Measurements from ENCODE around the gene ISG15. TPM values are rescaled to one million over a fixed set of nuclear protein-coding genes. Genes with fewer than 3 reads are reported as not detected.
A peak's percentile ranks its signal among the peaks of the same experiment; 100 is the strongest.

Gene ISG15
- total RNA-seq, 4 donors from 2014 or later: 36.0 to 70.6 (median 40.8) TPM; not detected in 1

DNA sequence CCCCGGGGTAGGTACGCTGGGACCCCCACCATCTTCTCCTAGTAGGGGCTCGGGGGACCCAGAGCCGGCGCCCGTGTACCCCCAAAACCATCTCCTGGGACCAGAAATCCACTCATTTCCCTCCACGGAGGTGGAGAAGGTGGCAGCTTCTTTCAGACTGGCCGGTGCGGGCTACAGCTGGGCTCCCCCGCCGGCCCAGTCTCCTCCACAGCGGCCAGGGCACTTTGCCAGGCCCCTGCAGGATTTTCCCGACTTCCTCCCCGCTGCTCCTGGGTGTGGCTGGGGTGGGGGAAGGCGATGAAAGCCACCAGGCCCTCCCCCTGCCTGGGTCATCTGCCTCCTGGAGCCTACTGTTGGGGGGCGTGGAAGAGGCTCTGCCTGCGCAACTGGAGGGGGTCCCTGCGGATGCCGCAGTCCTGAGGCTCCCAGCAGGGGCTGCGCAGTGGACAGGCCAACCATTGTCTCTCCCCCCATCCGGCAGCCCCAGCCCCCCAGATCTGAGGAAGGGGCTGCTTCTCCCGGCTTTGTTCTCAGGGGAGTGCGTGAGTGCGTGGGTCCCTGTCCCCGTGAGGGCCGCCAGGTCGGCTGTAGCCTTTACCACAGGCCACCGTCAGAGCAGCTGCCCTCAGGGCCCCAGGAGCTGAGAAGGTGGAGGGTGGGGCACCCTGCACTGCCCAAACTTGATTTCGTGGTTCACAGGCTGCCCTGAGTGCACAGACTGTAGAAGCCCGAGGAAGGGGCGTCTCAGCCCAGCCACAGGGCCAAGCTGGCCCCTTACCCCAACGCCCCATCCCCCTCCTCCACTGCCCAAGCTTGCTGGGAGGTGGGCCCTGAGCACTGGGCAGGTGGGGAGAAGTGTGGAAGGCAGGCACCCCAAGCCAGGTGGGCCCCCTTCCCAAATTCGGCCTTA, 8.0 kb downstream of the ISG15 start:
- in situ Hi-C loops (cut with MboI; ENCODE audit: low pct_ligation_motif_present in 1 of 4, low pct_unique_long_range_greater_than_20kb in 1 of 4, low sequenced_read_pairs in 3 of 4) (no loop called here), intact Hi-C loops (cut with DNase I; ENCODE audit: low total_unique reads) (no loop called here)
- H3K27me3 ChIP-seq: no peaks in the 10 kb centered on the region
- H3K36me3 ChIP-seq: no peaks in the 10 kb centered on the region
- no peak for TF ChIP-seq EP300 (IDR thresholded peaks at IDR 0.05; ENCODE audit: low read depth)
- TF ChIP-seq, protein P1, sequence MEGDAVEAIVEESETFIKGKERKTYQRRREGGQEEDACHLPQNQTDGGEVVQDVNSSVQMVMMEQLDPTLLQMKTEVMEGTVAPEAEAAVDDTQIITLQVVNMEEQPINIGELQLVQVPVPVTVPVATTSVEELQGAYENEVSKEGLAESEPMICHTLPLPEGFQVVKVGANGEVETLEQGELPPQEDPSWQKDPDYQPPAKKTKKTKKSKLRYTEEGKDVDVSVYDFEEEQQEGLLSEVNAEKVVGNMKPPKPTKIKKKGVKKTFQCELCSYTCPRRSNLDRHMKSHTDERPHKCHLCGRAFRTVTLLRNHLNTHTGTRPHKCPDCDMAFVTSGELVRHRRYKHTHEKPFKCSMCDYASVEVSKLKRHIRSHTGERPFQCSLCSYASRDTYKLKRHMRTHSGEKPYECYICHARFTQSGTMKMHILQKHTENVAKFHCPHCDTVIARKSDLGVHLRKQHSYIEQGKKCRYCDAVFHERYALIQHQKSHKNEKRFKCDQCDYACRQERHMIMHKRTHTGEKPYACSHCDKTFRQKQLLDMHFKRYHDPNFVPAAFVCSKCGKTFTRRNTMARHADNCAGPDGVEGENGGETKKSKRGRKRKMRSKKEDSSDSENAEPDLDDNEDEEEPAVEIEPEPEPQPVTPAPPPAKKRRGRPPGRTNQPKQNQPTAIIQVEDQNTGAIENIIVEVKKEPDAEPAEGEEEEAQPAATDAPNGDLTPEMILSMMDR (IDR thresholded peaks at IDR 0.05): no peak
- TF ChIP-seq POLR2AphosphoS5 (IDR thresholded peaks at IDR 0.05): peak in 1 of 3 donors; percentile 19
- no peak for TF ChIP-seq POLR2A (IDR thresholded peaks at IDR 0.05)
- 21% methylated on average over 30 of the region's 33 CpGs; no CpG with 5 or more reads in 1 of the 2 donors for WGBS, 2 donors (ENCODE audit: low coverage in 1 of 2)
- peak overlapping the region in 3 of 4 donors; percentile 93 to 98 (median 93) for H3K27ac ChIP-seq
- H3K4me1 ChIP-seq: peaks cover 6 to 23% (median 20%) of the 10 kb centered on the region in 4 donors
- peak; percentile 75 for DNase-seq
- peak overlapping the region in 3 of 4 donors; percentile 57 to 78 (median 77) for H3K4me3 ChIP-seq
- H3K9me3 ChIP-seq: no peaks in the 10 kb centered on the region

DNA sequence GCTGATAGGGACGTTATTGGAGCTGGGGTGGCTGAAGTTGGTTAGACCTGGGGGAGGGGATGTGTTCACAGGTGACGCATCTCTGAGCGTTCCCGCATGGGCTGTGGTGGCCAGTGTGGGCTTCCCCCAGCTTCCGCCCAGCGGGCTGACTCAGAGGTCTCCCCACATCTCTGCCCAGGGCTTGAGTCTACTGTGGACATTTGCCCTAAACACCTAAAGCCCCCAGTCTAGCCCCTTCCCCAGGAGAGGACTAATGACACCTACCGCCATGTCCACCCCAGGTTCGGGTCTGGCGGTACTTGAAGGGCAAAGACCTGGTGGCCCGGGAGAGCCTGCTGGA, 8.6 kb downstream of the ISG15 start:
- no peak for TF ChIP-seq EP300 (IDR thresholded peaks at IDR 0.05; ENCODE audit: low read depth)
- no peak for TF ChIP-seq POLR2A (IDR thresholded peaks at IDR 0.05)
- TF ChIP-seq, protein P1 (IDR thresholded peaks at IDR 0.05): no peak
- no peak for TF ChIP-seq POLR2AphosphoS5 (IDR thresholded peaks at IDR 0.05)
- intact Hi-C loops (cut with DNase I; ENCODE audit: low total_unique reads): no loop called here
- H3K27ac ChIP-seq: no peak overlapping the region
- H3K27me3 ChIP-seq: no peaks in the 10 kb centered on the region
- DNase-seq: no peak
- in situ Hi-C loops (cut with MboI; ENCODE audit: low pct_ligation_motif_present in 1 of 4, low pct_unique_long_range_greater_than_20kb in 1 of 4, low sequenced_read_pairs in 3 of 4): no loop called here
- H3K9me3 ChIP-seq: no peaks in the 10 kb centered on the region
- no peaks in the 10 kb centered on the region for H3K36me3 ChIP-seq
- H3K4me3 ChIP-seq: no peak overlapping the region
- WGBS, 2 donors (ENCODE audit: low coverage in 1 of 2): 95 to 100% methylated on average over 3 to 10 of the region's 10 CpGs
- H3K4me1 ChIP-seq: peaks cover 6 to 23% (median 20%) of the 10 kb centered on the region in 4 donors

DNA sequence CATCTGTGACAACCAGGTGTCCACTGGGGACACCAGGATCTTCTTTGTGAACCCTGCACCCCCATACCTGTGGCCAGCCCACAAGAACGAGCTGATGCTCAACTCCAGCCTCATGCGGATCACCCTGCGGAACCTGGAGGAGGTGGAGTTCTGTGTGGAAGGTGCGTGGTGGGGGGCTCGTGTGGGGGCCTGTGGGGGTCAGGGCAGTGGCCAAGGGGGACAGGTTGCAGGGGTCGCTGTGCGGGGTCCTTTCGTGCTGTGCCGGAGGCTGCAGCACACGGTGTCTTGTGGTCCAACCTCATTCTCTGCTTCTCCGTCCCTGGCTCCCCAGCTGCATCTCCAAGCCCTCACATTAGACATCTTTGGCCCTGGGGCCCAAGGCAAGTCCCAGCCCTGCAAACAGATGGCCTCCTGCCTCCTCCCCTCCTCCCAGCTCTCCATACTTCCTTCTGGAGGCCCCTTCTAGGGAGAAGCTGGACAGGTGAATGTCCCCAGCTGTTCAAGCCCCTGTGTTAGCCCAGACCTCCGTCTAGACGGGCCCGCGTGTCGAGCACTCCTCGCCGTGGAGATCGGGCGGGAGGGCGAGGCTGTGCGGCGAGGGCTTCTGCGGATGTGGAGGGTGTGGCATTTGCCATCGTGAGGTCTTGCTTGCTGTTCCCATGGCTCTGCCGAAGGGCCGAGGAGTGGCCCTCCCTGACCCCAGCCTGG, 9.2 kb downstream of the ISG15 start:
- intact Hi-C loops (cut with DNase I; ENCODE audit: low total_unique reads) (no loop called here), in situ Hi-C loops (cut with MboI; ENCODE audit: low pct_ligation_motif_present in 1 of 4, low pct_unique_long_range_greater_than_20kb in 1 of 4, low sequenced_read_pairs in 3 of 4) (no loop called here)
- H3K4me3 ChIP-seq: no peak overlapping the region
- WGBS, 2 donors (ENCODE audit: low coverage in 1 of 2): 86% methylated on average over 27 of the region's 27 CpGs; no CpG with 5 or more reads in 1 of the 2 donors
- no peaks in the 10 kb centered on the region for H3K27me3 ChIP-seq
- no peaks in the 10 kb centered on the region for H3K36me3 ChIP-seq
- no peak for TF ChIP-seq POLR2A (IDR thresholded peaks at IDR 0.05)
- no peak for TF ChIP-seq EP300 (IDR thresholded peaks at IDR 0.05; ENCODE audit: low read depth)
- TF ChIP-seq, protein P1 (IDR thresholded peaks at IDR 0.05): no peak
- TF ChIP-seq POLR2AphosphoS5 (IDR thresholded peaks at IDR 0.05): no peak
- peaks cover 6 to 23% (median 20%) of the 10 kb centered on the region in 4 donors for H3K4me1 ChIP-seq
- DNase-seq: no peak
- no peaks in the 10 kb centered on the region for H3K9me3 ChIP-seq
- H3K27ac ChIP-seq: no peak overlapping the region

DNA sequence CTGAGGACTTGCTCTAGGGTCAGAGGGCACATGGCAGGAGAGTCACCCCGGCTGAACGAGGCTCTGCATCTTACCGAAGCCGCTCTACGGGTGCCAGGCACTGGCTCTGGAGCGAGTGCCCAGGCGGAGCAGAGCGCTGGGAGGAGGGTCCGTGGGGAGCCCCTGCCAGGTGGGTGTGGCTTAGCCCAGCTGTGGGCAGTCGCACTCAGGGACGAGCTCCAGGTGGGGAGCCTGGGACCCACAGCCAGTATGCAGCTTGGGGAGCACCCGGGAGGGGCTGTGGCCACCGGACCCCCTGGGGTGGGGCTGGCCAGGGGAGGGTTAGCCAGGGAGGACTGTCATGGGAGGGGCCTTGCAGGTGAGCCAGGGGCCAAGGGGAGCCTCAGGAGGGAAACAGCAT, 10.4 kb downstream of the ISG15 start:
- Histone ChIP-seq H3K27me3 (no peaks in the 10 kb centered on the region), H3K4me3 (no peak overlapping the region), H3K4me1 (peaks cover 6 to 23% (median 20%) of the 10 kb centered on the region in 4 donors), H3K9me3 (no peaks in the 10 kb centered on the region), H3K36me3 (no peaks in the 10 kb centered on the region), H3K27ac (no peak overlapping the region)
- TF ChIP-seq EP300 (IDR thresholded peaks at IDR 0.05; ENCODE audit: low read depth): no peak
- TF ChIP-seq POLR2A (IDR thresholded peaks at IDR 0.05): no peak
- no peak for TF ChIP-seq POLR2AphosphoS5 (IDR thresholded peaks at IDR 0.05)
- TF ChIP-seq, protein P1 (IDR thresholded peaks at IDR 0.05): no peak
- in situ Hi-C loops (cut with MboI; ENCODE audit: low pct_ligation_motif_present in 1 of 4, low pct_unique_long_range_greater_than_20kb in 1 of 4, low sequenced_read_pairs in 3 of 4): no loop called here
- intact Hi-C loops (cut with DNase I; ENCODE audit: low total_unique reads): no loop called here
- WGBS, 2 donors (ENCODE audit: low coverage in 1 of 2): 76% methylated on average over 13 of the region's 13 CpGs; no CpG with 5 or more reads in 1 of the 2 donors
- DNase-seq: no peak
